ENCODE measurements around the gene RHOT2.

The RHOT2 gene

DNA sequence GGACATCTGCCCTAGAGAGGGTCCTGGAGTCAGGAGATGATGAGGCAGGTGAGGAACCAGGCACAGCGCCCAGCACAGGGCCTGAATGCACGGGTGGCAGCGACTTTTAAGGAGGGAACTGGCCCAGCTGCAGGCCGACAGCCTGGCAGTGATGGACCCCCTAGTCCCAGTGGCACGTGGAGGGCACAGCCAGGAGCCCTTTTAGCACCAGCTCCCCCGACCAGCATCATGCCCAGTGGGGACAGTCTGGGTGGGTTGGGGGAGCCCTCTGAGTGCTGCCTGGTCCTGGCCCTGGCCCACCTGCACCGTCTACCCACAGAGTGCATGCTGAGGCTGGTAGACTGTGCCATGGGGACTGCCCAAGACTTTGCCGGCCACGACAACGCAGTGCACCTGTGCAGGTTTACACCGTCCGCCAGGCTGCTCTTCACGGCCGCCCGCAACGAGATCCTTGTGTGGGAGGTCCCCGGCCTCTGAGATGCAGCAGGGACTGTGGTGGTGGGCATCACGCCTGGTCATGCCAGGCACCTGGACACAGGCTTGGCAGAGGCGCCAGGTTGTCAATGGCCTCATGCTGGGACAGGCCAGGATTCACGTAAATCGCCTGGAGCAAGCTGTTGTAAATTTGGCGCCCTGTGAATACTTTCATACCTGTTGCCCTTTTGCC, 686 bp upstream of the RHOT2 start:
- Histone ChIP-seq H3K9me3 (ENCODE audit: control insufficient read depth, low read length) (no peaks in the 10 kb centered on the region), H3K9ac (ENCODE audit: low read length) (peak overlapping the region; percentile 92), H3K27me3 (replicated peaks; ENCODE audit: control insufficient read depth, insufficient read depth, low read length) (no peaks in the 10 kb centered on the region), H3K36me3 (ENCODE audit: control insufficient read depth, insufficient read depth, low read length, severe bottlenecking) (peaks cover 24% of the 10 kb centered on the region), H3K4me1 (ENCODE audit: control insufficient read depth, insufficient read depth, low read length) (peaks cover 13% of the 10 kb centered on the region), H3K4me3 (ENCODE audit: low read length) (no peak overlapping the region)
- DNase-seq (ENCODE audit: low read depth) = no peak

DNA sequence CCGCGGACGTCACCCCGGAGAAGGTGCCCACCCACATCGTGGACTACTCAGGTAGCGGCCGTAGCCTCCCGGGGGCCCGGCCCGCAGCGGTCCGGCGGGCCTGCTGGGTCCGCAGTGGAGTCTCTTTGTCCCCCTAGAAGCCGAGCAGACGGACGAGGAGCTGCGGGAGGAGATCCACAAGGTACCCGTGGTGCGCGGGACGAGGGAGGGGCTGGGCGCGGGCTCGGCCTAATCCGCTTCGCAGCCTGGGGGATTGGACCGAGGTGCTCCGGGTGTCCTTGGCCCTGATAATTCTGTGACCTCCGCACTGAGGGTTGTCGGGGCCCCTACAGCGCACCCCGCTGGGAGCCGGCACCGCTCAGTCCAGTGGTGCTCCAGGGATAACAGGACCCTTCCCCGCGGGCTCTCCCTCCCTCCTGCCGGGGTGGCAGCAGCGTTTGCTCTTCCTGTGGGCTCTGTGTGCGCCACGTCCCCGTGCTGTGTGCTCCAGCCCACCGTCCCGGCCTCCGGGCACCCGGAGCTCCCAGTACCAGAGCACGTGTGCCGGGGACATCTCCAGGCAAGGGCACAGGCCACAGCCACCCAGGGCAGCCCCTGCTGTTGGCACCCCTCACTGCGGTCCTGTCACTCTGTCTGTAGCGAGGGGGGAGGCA, 713 bp downstream of the RHOT2 start:
- Histone ChIP-seq H3K9me3 (ENCODE audit: control insufficient read depth, low read length) (no peaks in the 10 kb centered on the region), H3K36me3 (ENCODE audit: control insufficient read depth, insufficient read depth, low read length, severe bottlenecking) (peaks cover 38% of the 10 kb centered on the region), H3K9ac (ENCODE audit: low read length) (peak overlapping the region; percentile 92), H3K4me3 (ENCODE audit: low read length) (peak overlapping the region; percentile 90), H3K27me3 (replicated peaks; ENCODE audit: control insufficient read depth, insufficient read depth, low read length) (no peaks in the 10 kb centered on the region), H3K4me1 (ENCODE audit: control insufficient read depth, insufficient read depth, low read length) (peaks cover 13% of the 10 kb centered on the region)
- peak; percentile 48 for DNase-seq (ENCODE audit: low read depth)

GRCh38 chr16:669666-670065, 1.7 kb downstream of the RHOT2 start:
- peaks cover 42% of the 10 kb centered on the region for H3K36me3 ChIP-seq (ENCODE audit: control insufficient read depth, insufficient read depth, low read length, severe bottlenecking)
- peak overlapping the region; percentile 90 for H3K4me3 ChIP-seq (ENCODE audit: low read length)
- peak overlapping the region; percentile 92 for H3K9ac ChIP-seq (ENCODE audit: low read length)

GRCh38 chr16:670485-671352, 2.8 kb downstream of the RHOT2 start:
- DNase-seq (ENCODE audit: low read depth) = no peak
- H3K27me3 ChIP-seq (replicated peaks; ENCODE audit: control insufficient read depth, insufficient read depth, low read length) = no peaks in the 10 kb centered on the region
- H3K4me1 ChIP-seq (ENCODE audit: control insufficient read depth, insufficient read depth, low read length) = peaks cover 17% of the 10 kb centered on the region
- no peak overlapping the region for H3K4me3 ChIP-seq (ENCODE audit: low read length)
- H3K9ac ChIP-seq (ENCODE audit: low read length) = no peak overlapping the region
- no peaks in the 10 kb centered on the region for H3K9me3 ChIP-seq (ENCODE audit: control insufficient read depth, low read length)
- H3K36me3 ChIP-seq (ENCODE audit: control insufficient read depth, insufficient read depth, low read length, severe bottlenecking) = peaks cover 42% of the 10 kb centered on the region

More at GRCh38 chr16:669666-670065, 1.7 kb downstream of the RHOT2 start:
- DNase-seq (ENCODE audit: low read depth) = no peak
- no peaks in the 10 kb centered on the region for H3K27me3 ChIP-seq (replicated peaks; ENCODE audit: control insufficient read depth, insufficient read depth, low read length)
- peaks cover 13% of the 10 kb centered on the region for H3K4me1 ChIP-seq (ENCODE audit: control insufficient read depth, insufficient read depth, low read length)
- no peaks in the 10 kb centered on the region for H3K9me3 ChIP-seq (ENCODE audit: control insufficient read depth, low read length)

GRCh38 chr16:671353-672131, 3.6 kb downstream of the RHOT2 start:
- no peaks in the 10 kb centered on the region for H3K9me3 ChIP-seq (ENCODE audit: control insufficient read depth, low read length)
- H3K9ac ChIP-seq (ENCODE audit: low read length) = no peak overlapping the region
- no peak for DNase-seq (ENCODE audit: low read depth)
- H3K4me3 ChIP-seq (ENCODE audit: low read length) = no peak overlapping the region
- H3K36me3 ChIP-seq (ENCODE audit: control insufficient read depth, insufficient read depth, low read length, severe bottlenecking) = peaks cover 42% of the 10 kb centered on the region
- H3K27me3 ChIP-seq (replicated peaks; ENCODE audit: control insufficient read depth, insufficient read depth, low read length) = no peaks in the 10 kb centered on the region
- H3K4me1 ChIP-seq (ENCODE audit: control insufficient read depth, insufficient read depth, low read length) = peaks cover 17% of the 10 kb centered on the region

GRCh38 chr16:672371-672770, 4.4 kb downstream of the RHOT2 start:
- no peak overlapping the region for H3K4me3 ChIP-seq (ENCODE audit: low read length)
- peaks cover 42% of the 10 kb centered on the region for H3K36me3 ChIP-seq (ENCODE audit: control insufficient read depth, insufficient read depth, low read length, severe bottlenecking)
- H3K4me1 ChIP-seq (ENCODE audit: control insufficient read depth, insufficient read depth, low read length) = peaks cover 14% of the 10 kb centered on the region
- no peak overlapping the region for H3K9ac ChIP-seq (ENCODE audit: low read length)
- no peaks in the 10 kb centered on the region for H3K27me3 ChIP-seq (replicated peaks; ENCODE audit: control insufficient read depth, insufficient read depth, low read length)
- no peak for DNase-seq (ENCODE audit: low read depth)
- no peaks in the 10 kb centered on the region for H3K9me3 ChIP-seq (ENCODE audit: control insufficient read depth, low read length)

DNA sequence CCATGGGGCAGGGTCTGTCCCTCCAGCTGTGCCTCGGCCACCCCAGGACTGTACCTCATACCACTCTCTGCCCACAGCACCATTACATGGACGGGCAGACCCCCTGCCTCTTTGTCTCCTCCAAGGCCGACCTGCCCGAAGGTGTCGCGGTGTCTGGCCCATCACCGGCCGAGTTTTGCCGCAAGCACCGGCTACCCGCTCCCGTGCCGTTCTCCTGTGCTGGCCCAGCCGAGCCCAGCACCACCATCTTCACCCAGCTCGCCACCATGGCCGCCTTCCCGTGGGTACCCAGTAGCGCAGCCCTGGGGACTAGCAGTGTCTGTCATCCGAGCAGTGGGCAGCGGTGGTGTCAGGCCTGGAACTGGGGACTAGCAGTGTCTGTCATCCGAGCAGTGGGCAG, 4.9 kb downstream of the RHOT2 start:
- Histone ChIP-seq H3K36me3 (ENCODE audit: control insufficient read depth, insufficient read depth, low read length, severe bottlenecking) (peaks cover 42% of the 10 kb centered on the region), H3K27me3 (replicated peaks; ENCODE audit: control insufficient read depth, insufficient read depth, low read length) (no peaks in the 10 kb centered on the region), H3K4me3 (ENCODE audit: low read length) (no peak overlapping the region), H3K4me1 (ENCODE audit: control insufficient read depth, insufficient read depth, low read length) (peaks cover 12% of the 10 kb centered on the region), H3K9ac (ENCODE audit: low read length) (no peak overlapping the region), H3K9me3 (ENCODE audit: control insufficient read depth, low read length) (no peaks in the 10 kb centered on the region)
- no peak for DNase-seq (ENCODE audit: low read depth)

GRCh38 chr16:673399-673991, 5.6 kb downstream of the RHOT2 start:
- peaks cover 12% of the 10 kb centered on the region for H3K4me1 ChIP-seq (ENCODE audit: control insufficient read depth, insufficient read depth, low read length)
- H3K36me3 ChIP-seq (ENCODE audit: control insufficient read depth, insufficient read depth, low read length, severe bottlenecking) = peaks cover 42% of the 10 kb centered on the region
- no peak overlapping the region for H3K9ac ChIP-seq (ENCODE audit: low read length)
- no peak for DNase-seq (ENCODE audit: low read depth)
- H3K27me3 ChIP-seq (replicated peaks; ENCODE audit: control insufficient read depth, insufficient read depth, low read length) = no peaks in the 10 kb centered on the region
- no peaks in the 10 kb centered on the region for H3K9me3 ChIP-seq (ENCODE audit: control insufficient read depth, low read length)
- H3K4me3 ChIP-seq (ENCODE audit: low read length) = no peak overlapping the region

DNA sequence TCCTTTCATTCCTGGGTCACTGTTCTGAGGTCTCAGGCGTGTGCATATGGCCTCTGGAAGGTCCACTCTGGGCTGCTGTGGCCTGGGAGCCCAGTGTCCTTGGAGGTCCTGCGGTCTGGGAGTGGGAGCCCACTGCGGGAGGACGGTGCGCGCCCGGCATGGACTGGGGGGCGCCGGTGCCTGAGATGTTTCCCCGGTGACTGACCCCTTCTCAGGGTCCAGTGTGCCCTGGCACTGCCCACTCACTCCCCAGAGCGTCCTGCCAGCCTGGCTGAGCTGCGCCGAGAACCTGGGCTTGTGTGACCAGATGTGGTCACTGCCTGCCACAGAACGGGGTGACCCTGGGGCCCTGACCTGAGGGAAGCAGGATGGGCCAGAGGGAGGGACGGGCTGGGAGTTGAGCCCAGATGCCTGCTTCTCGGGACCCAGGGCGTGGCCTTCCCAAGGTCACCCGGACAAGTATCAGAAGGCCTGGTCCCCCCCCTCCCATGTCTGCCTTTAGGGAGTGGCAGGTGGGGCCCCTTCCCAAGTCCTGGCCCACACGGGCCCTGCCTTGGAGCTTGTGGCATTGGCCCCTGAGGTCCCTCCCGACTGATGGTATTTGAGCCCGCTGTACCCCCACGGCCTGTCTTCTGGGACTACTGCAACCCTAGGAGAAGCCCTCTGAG, 6.4 kb downstream of the RHOT2 start:
- H3K9ac ChIP-seq (ENCODE audit: low read length) = no peak overlapping the region
- H3K36me3 ChIP-seq (ENCODE audit: control insufficient read depth, insufficient read depth, low read length, severe bottlenecking) = peaks cover 42% of the 10 kb centered on the region
- no peak for DNase-seq (ENCODE audit: low read depth)
- H3K4me3 ChIP-seq (ENCODE audit: low read length) = no peak overlapping the region
- no peaks in the 10 kb centered on the region for H3K27me3 ChIP-seq (replicated peaks; ENCODE audit: control insufficient read depth, insufficient read depth, low read length)
- peaks cover 6% of the 10 kb centered on the region for H3K4me1 ChIP-seq (ENCODE audit: control insufficient read depth, insufficient read depth, low read length)
- no peaks in the 10 kb centered on the region for H3K9me3 ChIP-seq (ENCODE audit: control insufficient read depth, low read length)

Data from adipocyte (in vitro differentiated cells).